Stimulated activated CD8-positive, alpha-beta memory T cell treated with anti-CD3 and anti-CD28 coated beads, Interleukin-4, amount 100 ng/mL, for 4 hours (primary cell): ENCODE data around the gene NEUROD6.

ENCODE experiments used
- DNase-seq, 2 donors: peaks; one replicate each; pipeline ENCODE4 v3.0.0-alpha.2; 2020; ENCODE audit warnings: low read depth in 2 of 2, low spot score in 1 of 2

NEUROD6 gene

DNA sequence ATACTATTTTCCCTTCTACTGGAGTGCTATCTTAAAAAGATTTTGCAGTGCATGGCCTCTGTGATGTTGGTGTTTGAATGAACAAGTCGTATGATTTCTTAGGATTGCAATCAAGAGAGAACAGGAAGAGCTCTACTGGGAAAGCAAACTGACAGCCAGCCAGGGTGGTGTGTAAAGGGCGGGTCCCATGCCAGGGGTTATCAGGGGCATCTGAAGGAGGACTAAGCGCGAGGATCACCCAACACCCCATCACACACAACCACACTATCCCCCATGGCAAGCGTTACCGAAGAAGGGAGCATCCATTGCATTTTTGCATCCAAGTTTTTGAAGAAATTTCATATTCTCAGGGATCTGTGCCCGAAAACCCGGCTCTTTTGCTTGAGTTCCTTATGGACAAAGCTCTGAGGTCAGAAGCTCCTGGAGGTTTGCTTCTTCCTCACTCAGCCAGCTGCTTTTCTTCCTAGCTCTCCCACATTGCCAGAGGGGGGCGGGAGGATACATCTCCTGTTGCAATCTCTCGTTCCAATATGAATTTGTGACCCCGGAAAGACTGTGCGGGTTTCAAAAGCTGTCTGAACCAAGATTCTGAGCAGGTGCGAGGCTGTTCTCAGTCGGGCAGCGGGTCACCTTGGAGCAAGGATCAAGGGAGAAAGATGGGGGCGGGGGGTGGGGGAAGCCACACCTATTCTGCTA lies 5.2 kb downstream of the NEUROD6 start:
- DNase-seq = no peak

DNA sequence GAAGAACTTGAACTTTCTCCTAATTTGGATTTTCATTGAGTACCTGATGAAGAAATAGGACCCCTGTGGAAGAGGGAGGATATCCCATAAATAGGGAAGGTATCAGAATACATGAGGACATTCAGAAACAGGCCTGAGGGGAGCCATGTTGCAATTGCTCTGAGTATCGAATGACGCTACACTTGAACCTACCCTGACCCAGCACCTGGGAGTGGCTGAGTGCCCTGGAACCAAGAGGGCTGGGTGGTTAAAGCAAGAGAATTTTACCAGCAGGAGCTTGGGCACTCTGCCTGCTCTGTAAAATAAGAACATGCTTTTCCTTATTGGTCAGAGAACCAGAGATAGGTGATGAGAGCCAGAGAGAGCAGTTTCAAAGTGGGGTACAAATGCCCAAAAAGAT lies 7.2 kb downstream of the NEUROD6 start:
- DNase-seq = no peak

DNA sequence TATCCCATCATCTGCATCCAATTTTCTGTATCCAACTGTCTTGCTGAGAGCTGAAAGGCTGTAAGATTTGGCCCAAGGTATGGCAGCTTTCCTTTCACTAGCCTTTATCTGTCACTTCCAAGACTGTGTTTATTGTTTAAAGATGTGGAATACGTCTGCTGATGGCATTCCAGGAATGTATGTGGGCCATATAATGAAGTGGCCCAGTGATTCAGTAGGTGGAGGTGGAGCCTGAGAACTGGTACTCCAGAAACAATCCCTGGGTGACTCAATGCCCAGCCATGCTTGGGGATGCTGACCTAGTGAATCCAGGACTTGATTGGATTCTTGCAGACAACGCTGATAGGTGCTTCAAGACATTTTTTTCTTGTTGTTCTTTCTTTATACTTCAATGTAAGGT lies 13.5 kb downstream of the NEUROD6 start:
- DNase-seq = no peak

DNA sequence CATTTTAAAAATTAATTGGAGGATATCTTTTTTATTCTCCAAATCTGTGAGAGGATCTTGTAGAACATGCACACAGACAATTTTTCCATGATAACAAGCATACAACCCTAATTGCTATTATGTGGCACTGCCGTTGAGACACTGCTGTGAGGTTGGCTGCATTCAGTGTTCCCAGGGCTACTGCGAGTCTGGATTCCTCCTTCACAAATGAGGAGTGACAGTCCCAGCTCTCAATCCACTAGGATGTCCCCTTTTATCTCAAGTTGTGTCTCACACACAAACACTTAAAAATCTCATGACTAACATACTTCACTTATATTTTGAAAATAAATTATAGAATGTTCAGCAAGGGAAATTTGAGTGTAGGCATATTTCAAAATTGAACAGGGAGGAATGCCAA lies 14.1 kb downstream of the NEUROD6 start:
- DNase-seq = no peak

DNA sequence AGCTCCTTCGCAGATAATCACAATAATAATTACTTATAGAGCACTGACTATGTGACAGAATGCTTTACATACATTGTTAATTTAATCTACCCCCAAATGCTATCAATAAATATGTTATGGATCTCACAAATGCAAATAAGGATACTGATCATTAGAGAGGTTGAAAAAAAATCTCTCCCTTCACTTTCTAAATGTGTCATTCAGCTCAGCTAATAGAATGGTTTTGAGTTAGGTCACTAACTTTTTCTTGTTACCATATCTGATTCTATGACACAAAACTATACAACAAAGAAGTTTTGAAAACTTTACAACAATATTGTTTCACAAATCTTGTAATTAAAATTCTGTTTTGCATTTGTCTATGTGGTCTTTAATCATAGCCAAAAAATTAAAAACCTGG lies 17.4 kb downstream of the NEUROD6 start:
- no peak for DNase-seq

DNA sequence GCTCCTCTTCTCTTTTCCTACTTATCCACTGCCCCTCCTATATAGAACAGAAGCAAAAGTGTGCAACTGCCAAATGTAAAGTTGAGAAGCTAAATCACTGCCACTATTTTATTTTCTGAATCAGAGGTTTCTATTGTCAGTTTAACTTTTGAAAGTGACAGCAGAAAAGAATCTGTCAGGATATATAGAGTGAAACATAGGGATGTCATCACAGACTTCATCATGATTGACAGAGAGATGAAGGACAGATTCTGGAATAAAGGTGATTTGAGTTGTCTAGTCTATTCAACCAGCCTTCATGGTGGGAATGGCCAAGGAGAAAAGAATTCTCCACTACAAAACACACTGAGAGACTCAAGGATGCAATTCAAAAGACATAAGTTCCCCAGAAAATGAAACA lies 19.9 kb downstream of the NEUROD6 start:
- no peak for DNase-seq

DNA sequence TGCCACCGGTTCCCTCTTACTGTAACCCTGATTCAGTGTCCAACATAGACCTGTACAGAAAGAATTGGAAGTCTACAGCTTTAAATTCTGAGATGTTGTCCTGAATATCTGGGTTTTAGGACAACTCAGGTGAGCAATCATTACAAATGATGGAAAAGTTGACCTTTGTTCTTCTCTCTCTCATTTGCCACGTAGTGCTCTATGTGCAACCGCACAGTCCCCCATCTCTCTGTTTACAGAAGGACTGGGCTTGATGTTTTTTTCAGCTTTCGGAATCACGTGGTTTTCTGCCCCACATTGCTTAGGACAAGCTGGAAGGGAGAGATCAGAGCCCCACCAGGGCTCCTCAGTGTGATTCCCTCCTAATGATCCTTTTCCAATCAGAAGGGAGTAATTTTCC lies 22.2 kb downstream of the NEUROD6 start:
- no peak for DNase-seq

DNA sequence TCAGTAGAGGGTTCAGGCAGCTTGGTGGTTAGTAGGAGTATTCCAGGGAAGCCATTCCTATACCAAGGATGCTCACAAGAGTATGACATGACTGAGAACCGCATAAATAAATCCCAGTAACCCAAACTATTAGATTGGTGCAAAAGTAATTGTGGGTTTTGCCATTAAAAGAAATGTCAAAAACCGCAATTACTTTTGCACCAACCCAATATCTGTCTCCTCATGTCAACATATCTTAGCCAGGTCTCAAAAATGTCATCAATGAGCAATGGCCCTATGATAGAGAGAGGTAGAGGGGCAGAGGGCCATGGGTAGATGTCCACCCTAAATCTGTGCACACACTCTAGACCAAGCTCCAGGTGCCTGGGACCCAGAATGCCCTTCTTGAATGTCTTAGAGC lies 23.6 kb downstream of the NEUROD6 start:
- DNase-seq = no peak

DNA sequence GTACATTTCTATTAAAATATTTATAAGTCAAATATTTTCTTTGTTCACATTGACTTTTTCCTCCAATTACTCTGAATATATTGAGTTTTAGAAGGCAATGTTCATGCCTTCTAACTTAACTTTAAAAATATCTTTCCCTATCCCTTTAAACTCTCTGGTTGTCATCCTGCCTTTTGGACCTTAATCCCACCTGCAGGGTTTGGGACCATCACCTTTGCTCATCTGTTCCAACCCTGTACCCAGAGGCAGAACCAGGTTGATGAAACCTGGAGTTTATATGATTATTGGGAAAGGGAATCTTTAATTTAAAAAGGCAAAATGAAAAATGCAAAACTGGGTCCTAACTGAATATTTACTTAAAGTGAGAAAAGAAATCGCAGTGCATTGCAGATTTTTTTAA lies 24.8 kb downstream of the NEUROD6 start:
- no peak for DNase-seq

DNA sequence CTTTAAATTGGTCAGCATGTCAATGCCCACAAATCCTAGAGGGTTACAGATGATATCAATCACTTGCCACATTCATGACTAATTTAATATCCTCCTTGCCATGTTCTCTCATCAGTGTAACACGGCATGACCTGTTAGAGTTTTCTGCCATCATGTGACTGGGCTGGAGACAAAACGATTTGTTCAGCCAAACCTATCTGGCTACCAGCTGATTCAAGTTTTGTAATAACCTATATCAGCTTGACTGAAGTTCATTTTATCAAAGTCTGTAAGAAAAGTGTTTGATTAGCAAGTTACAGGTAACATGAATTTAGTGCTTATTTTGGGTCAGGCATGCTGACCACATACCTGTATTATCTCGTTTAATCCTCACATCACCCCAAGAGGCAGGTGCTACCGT lies 25.7 kb downstream of the NEUROD6 start:
- no peak for DNase-seq

DNA sequence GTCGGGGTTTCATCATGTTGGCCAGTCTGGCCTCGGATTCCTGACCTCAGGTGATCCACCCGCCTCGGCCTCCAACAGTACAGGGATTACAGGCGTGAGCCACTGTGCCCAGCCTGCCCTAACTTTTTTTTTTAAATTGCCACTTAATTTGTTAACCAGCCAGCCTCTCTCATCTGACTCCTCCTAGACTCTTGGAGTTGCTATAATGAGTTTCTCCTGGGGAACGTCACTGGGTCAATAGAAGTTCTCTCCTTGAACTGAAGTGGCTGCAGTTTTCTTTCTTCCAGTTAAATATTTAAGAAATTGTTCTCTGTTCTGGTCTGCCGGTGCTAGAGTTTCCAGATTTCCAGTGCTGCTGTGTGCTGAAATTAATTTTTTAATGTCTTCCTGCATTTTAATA lies 27.6 kb downstream of the NEUROD6 start:
- no peak for DNase-seq

DNA sequence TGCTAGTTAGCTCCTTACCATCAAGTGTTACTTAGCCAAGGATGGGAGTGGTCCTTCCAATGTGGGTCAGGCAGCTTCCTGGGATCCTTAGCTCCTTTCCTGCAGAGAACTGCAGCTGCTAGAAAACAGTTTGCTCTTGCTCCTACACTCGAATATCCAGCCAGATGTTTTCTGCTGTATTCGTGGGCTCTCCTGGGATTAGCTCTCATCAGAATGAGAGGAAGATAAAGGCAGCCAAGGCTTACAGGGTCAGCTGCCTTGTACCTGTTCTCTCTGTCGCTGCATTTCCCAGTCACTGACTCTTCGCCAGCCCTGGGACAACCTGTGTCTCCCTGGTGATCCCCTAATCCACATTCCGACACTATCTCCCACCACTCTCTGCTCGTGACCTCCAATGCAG lies 29.0 kb downstream of the NEUROD6 start:
- no peak for DNase-seq

DNA sequence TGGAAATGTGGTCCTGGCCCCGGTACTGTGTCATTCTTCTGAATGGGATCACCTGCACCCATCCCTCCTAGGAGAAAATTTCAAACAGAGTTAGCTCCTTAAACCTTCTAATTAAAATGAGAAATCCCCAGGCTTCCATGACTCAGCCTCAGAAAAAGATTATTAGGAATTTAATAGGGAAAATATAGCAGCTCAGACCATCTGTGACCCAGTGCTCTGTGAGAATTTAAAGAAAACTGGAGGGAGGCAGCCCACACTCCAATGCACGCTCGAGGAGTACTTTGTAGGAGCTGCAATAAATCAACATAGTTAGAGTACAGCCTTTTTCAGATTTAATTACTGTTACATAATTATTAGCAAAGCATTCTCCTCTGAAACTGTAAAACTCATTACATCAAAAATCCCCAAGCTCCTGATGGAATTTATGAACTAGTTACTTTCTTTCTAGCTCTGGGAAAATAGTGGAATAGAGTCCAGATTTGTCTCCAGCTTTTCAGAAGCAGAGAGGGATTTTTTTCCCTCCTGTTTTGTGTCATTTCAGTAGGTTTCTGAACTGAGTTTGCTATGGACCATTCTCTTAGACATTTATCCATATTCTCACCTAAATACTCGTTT lies 30.1 kb downstream of the NEUROD6 start:
- no peak for DNase-seq

DNA sequence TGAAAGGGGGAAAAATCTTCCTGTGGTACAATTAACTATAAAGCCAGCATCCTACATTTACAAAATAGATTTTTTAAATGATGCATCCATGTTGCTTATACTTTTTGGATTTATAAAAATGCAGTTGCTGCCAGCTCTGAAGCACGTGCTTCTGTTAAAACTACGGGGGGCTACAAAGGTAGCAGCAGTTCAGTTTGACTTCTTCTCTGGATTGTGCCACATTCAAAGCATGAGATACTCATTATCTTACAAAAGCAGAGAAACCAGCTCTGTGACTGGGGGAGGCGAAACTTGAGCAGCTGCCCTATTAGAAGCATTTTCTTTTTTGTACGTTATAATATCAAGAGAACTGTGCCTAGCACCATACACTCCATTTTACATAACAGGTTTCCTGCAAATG lies 31.1 kb downstream of the NEUROD6 start:
- DNase-seq = no peak

DNA sequence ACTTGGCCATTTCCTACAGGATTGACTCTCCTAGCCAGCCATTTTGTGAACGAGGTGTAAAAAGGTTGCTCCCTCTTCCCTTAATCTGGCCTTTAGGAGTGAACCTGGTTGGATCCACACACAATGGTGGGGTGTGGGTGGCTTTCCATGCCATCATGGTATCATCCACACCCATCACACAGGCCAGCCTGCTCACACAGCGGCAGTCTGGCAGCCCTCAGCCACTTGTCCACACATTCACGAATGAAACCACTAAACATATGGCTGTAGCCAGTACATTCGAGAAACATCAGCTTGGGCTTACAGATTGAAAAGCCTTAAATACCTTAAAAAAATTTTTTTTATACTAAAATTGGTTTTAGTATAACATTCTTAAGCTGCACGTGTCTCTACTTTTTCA lies 31.9 kb downstream of the NEUROD6 start:
- no peak for DNase-seq

DNA sequence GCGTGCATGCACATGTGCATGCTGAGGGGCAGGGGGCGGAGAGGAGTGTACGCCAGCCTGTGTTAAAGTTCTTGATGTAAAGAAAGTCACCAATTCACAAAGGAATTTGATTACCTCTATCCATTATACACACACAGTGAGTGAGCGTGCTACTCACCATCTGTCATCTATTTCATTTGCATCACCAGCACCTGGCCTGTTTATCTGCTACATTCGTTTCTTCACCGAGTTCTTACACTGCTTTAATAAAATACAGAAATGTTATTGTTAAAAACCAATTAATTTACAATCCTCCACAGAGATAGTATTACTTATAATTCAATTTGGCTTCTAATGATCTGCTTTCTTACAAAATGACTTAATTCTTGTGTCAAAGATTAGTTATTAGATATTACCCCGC lies 32.6 kb downstream of the NEUROD6 start:
- no peak for DNase-seq

DNA sequence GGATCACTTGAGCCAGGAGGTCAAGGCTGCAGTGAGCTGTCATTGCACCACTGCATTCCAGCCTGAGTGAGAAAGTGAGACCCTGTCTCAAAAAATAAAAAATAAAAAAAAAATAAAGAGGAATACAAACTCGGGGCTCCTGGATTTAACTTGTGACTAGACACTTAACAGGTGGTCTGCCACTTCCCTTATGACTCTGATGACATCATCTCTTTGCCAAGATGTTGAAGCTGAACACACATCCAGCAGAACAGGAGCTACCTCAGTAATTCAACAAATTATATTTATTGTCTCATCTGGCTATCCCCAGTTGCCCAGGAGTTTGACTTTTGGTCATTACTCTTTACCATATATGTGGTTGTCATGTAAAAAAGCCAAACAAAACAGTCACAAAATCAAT lies 35.3 kb downstream of the NEUROD6 start:
- DNase-seq = no peak

DNA sequence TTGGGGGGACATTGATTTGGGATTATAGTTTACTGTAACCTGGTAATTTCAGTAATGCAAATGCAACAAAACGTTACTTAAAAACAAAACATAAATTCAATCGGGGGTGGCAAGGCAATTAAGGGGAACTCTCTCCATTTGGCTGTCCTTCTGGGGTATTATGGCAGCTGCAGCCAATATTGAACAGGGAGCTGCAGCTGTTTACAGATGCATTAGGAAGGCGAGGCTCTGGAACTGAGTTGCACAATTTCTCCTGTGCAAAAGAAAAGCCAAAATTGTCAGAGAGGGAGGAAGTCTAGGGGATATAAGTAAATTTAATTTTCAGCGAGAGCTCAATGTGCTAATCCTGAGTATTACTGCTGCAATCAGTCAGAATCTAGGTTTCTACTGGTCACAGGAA lies 36.1 kb downstream of the NEUROD6 start:
- DNase-seq = no peak

DNA sequence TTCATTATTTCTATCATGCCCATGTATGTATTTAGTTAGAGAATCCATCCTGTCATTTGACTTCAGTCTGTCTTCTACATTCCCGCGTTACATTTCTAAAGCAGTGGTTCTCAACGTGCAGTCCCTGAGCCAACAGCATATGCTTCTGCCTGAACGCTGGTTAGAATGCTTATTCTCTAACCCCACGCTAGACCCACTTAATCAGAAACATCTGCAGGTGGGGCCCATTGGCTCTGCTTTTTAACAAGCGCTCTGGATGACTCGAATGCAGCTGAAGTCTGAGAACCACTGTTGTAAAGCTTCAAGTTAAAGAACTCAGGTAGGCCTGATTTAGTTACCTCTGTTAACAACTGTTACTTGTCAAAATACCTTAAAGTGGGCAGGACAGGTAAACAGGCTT lies 38.2 kb downstream of the NEUROD6 start:
- no peak for DNase-seq

DNA sequence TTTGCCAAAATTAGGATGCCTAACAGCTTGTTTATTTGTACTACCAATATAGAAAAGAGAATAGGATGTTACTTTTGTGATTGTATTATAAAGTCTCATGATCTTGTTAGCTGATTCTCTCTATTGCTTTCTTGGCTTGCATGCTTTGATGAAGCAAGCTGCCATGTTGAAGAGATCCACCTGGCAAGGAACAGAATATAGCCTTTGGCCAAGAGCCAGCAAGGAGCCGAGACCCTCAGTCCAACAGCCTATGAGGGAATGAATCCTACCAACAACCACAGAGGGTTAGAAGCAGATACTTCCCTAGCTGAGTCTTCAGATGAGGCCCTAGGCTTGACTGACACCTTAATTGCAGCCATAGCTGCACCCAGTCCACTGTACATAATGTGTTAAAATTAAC lies 41.2 kb downstream of the NEUROD6 start:
- DNase-seq = no peak

DNA sequence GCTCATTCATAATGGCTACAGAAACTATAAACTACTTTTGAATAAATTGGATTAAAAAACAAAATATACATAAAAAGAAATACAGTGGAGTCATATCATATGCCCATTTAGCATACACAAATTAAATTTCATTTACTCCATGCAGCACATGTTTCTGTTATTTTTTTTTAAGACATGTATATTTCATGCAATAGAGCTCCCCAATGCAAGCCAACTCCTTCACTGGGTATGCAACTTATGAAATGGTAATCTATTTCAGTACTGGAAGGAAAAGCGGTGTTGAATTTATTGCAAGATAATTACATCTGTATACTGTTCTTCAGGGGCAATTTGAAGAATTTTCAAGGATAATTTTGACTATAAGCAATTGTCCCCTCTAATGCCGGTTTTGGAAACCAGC lies 49.9 kb downstream of the NEUROD6 start:
- no peak for DNase-seq
